GM12801 (cell line): Measurements from ENCODE around the gene HCN1.

Experiments
- CTCF ChIP-seq: IDR thresholded peaks from one replicate; pipeline ENCODE4 v1.5.1; 2011; ENCODE audit warnings: control low read depth; ENCODE audit not compliant: insufficient read length; ENCODE audit errors: extremely low read depth

The HCN1 gene

GRCh38 chr5:45508135-45508534, 188.0 kb downstream of the HCN1 start:
- TF ChIP-seq CTCF: no peak

GRCh38 chr5:45507178-45507577, 189.0 kb downstream of the HCN1 start:
- no peak for TF ChIP-seq CTCF

- TF ChIP-seq CTCF: no peak
Measured at GRCh38 chr5:45491368-45491767, 204.8 kb downstream of the HCN1 start.

DNA sequence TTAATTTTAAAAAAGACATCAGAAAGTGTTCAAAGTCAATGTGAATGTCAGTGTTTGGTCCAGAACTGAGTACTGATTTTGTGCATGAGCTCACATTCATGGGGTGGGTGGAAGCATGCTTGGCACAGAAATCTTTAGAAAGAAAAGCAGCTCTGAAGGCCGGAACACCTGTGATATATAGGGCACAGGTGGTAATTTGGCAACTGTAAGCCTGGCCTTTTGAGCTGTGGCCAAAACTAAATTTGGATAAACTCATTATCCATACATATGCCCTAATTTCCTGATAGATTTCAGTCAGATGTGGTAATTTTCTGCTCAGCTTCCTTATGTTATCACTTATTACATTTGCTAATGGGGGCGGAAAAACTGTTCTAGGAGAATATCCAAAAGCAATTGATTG, 211.4 kb downstream of the HCN1 start:
- TF ChIP-seq CTCF: no peak

- no peak for TF ChIP-seq CTCF
Measured at GRCh38 chr5:45454114-45454513, 242.1 kb downstream of the HCN1 start.

- TF ChIP-seq CTCF: no peak
Measured at GRCh38 chr5:45440466-45440865, 255.7 kb downstream of the HCN1 start.

DNA sequence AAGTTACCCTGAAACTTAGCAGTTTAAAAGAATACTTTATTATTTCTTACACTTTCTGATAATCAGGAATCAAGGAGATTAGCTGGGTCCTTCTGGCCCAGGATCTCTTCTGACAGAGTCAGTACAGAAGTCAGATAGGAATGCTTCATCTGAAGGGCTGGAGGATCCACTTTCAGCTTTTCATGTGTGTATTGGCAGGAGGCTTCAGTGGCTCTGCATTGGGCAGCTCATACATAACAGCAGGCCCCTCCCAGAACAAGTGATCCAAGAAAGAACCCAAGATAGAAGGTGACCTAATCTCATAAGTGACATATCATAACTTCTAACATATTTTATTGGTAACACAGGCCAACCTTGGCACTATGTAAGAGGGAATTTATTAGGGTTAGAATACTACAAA, 258.4 kb downstream of the HCN1 start:
- TF ChIP-seq CTCF: no peak

- no peak for TF ChIP-seq CTCF
Measured at GRCh38 chr5:45417285-45417998, 278.7 kb downstream of the HCN1 start.
